ENCODE results near the gene NFIA.
"Not testable (repeated sequence)": the region's sequence is repeated elsewhere in the genome, so short reads cannot be mapped to it uniquely, and the experiment has no call there.

NFIA gene

DNA sequence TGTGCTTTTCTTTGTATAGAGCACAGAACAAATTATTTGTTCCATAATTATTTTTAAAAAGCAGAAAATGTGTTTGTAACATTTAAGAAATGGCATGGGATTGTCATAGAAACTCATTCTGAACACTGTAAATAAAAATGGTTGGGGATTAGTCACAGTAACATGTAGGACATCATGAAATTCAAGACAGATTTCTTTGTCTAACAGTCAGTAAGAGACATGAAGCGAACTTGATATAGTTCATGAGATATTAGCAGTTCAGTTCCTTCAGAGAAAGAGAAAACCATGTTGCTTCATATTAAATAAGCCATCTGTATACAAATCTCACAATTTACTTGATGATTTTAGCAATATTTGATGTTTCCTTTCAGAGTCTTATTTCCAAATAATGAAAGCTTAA is 19.7 kb downstream of the NFIA start:
- DNase-seq (ENCODE audit: low read depth in 2 of 2): no peak

DNA sequence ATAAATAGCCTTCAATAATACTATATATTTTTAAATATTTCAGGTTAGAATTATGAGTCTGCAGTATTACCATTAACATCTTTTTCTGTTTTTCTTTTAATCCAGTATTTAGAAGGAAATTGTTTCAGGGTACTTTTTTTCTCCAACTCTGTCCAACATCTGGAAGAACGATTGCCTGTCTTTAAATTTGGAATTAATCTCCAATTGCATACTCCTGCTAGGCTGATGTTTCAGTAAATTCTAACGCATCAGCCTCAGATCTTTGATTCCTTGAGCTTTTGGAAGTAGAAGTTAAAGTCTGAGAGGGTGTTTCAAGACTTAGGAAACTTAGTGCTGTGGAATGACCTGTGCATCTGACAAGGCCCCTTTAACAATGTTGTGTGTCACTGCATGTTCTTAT is 20.3 kb downstream of the NFIA start:
- no peak for DNase-seq (ENCODE audit: low read depth in 2 of 2)

- DNase-seq (ENCODE audit: low read depth in 2 of 2): no peak
Observed at GRCh38 chr1:61104220-61104671, 21.9 kb downstream of the NFIA start.

- DNase-seq (ENCODE audit: low read depth in 2 of 2): no peak
Observed at GRCh38 chr1:61107638-61108037, 25.3 kb downstream of the NFIA start.

- no peak for DNase-seq (ENCODE audit: low read depth in 2 of 2)
Observed at GRCh38 chr1:61109158-61109557, 26.8 kb downstream of the NFIA start.

DNA sequence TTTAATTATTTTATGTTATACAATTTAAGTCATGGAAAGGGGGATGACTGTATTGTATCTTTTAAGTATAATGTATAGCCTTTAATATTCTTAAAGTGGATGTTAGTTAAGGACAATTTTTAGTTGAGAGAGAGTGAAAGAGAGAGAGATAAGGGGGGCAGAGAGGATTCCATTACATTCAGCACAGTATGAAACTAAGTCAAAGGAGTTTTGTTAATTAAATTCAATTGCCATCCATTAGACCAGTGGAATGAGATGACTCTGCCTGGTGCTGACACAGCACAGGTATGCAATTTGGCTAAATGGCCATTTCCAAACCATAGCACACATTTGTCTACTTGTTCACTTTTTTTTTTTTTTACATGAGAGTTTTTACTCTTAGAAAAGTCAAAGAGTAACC is 27.5 kb downstream of the NFIA start:
- no peak for DNase-seq (ENCODE audit: low read depth in 2 of 2)

DNA sequence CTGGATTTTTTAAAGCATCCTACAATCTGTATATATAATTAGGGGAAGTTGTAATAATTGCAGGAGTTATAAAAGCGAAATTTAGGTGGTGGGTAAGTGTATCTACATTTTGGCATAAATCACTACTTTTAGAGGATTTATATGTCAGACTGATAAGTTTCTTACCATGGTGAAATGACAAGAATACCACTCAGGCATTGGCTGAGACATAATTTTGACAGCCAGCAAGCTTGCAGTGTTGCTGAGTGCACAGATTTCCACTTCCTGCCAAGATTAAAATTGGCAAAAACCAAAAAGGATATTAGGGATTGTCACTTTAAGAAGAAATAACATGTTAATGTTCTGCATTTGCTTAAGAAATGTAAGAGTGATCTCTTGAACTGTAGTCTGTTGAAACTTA is 28.2 kb downstream of the NFIA start:
- DNase-seq (ENCODE audit: low read depth in 2 of 2): no peak

GRCh38 chr1:61111084-61112004 is 29.0 kb downstream of the NFIA start:
- DNase-seq (ENCODE audit: low read depth in 2 of 2): no peak

DNA sequence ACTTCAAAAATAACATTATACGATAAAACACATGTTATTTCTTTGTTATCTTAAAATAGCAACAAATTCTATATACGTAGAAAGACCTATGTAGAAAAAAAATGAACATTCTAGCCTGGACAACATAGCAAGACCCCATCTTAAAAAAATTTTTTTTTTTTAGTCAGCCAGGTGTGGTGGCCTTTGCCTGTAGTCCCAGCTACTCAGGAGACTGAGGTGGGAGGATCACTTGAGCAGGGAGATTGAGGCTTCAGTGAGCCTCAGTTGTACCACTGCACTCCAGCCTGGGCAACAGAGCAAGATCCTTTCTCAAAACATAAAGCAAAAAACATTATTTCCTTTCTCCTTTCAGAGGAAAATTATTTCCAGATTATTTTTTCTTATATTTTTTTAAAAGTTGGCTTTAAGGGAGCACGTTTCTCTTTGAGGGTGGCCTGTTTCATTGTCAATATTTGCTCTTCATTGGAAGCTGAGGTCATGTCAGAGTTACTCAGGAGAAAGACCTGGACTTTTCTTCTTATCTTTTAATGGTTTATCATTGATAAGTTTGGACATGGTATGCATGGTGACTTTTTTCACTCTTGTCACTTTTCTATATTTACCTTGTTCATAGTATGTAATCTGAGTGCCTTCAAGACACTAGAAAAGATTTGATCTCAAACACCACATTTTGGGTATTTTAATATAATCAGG is 32.0 kb downstream of the NFIA start:
- DNase-seq (ENCODE audit: low read depth in 2 of 2): no peak

DNA sequence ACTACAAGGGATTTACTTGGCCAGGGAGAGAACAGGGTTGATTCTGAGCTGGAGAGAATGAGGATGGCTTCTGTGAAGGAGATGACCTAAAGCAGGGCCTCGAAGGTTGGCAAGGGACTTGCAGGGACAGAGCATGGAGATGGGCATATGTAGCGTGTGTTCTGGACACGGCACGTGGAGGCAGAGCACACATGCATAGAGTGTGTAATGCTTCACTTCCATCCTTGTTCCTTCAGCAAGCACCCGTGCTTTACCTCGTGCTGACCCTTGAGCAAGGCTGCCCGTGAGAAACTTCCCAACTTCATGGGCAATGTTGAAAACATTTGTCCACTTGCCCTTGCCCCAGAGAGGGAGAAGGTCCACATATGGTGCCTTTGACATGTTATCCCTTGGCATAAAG is 33.1 kb downstream of the NFIA start:
- no peak for DNase-seq (ENCODE audit: low read depth in 2 of 2)

DNA sequence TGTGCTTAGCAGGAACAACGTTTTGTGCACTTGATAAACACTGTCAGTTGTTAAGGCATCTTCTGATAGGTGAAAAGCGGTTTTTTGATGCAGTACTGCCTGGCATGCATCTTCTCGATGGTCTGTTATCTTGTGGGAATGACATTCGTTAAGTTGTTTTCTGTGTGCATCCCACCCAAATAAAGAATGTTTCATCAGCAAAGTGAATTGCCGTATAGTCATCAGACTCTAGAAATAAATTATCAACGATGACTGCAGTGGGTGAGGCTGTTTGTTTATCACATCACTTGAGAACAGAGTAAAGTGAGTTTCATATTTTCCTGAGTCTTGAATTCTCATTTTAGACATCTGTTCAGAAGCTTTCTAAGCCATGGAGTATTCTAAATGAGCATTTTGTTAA is 34.1 kb downstream of the NFIA start:
- no peak for DNase-seq (ENCODE audit: low read depth in 2 of 2)

DNA sequence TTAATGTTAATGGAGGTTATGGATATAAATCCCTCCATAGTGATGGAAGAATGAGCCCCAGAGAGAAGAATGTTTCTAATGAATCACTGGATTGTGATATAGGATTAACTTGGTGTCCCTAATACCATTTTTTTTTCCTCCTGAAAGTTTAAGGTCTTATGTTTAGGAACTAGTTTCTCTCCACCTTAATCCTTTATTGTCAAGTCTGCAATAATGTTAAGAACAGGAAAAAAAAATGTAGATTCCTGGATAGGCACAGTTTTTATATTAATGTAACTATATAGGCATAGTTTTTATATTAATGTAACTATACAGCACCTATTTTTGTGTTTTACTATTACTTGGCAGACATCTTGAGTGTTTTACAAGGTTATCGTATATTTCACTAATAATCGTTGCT is 34.9 kb downstream of the NFIA start:
- no peak for DNase-seq (ENCODE audit: low read depth in 2 of 2)

- no peak for DNase-seq (ENCODE audit: low read depth in 2 of 2)
Observed at GRCh38 chr1:61119085-61119484, 36.7 kb downstream of the NFIA start.

DNA sequence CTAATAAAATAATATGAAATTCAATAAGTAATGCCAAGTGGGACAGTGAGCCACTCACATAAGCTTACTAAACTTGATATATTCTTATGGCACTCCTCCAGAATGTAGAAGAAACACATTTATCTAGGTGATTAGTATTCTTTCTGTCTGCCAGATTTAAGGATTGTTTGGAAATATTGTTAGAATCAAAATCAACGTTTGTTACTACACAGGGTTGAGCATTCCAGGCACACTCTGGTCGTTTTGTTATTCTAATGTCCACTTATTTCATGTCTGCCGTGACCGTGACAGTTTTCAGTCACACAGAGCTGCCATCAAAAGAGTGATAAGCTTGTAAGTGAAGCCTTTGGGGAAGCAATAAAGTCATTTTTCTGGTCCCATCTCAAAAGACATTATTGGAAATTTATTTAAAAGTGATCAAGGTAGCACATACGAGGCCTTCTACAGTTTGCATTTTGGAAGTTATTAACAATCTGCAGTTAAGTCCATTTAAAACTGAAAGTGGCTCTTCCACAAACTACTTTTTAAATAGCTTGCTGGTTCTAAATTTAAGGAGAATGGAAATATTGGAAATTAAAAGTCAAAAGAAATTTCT is 38.0 kb downstream of the NFIA start:
- no peak for DNase-seq (ENCODE audit: low read depth in 2 of 2)

GRCh38 chr1:61120998-61121397 is 38.6 kb downstream of the NFIA start:
- no peak for DNase-seq (ENCODE audit: low read depth in 2 of 2)

DNA sequence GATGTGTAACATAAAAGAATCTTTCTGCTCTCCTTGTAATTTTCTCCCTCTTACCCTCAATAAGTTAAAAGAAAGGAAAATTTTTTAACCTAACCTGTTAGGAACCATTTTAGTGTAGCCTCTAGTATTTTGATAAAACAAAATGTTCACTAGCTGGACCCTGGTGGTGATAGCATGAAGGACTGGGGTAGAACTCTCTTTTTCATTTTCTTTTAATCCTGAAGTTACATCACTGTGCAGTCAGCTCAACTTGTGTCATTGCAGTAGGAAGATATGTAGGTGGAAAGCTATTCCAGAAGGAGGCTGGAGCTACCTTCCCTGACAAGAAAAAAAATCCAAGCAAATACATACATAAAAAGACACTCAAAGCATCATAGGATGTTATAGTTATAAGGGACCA is 39.3 kb downstream of the NFIA start:
- no peak for DNase-seq (ENCODE audit: low read depth in 2 of 2)

- no peak for DNase-seq (ENCODE audit: low read depth in 2 of 2)
Observed at GRCh38 chr1:61122389-61122788, 40.0 kb downstream of the NFIA start.

DNA sequence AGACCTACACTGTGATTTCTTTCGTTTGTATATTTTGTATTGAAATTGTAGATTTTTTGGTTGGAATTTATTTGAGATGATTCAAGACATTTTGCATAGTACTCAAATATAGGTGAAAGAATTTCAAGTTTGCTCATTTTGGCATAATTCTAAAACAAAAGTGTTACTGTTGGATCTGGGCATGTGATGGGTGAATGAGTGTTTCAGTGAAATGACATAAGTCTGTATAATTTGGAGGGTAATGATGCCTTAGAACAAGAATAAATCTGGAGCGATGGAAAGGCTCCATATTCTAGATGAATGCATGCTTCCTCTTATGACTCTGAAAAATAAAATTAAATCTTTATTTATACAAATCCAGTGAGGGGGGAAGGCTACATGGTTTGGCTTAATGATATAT is 41.0 kb downstream of the NFIA start:
- no peak for DNase-seq (ENCODE audit: low read depth in 2 of 2)

DNA sequence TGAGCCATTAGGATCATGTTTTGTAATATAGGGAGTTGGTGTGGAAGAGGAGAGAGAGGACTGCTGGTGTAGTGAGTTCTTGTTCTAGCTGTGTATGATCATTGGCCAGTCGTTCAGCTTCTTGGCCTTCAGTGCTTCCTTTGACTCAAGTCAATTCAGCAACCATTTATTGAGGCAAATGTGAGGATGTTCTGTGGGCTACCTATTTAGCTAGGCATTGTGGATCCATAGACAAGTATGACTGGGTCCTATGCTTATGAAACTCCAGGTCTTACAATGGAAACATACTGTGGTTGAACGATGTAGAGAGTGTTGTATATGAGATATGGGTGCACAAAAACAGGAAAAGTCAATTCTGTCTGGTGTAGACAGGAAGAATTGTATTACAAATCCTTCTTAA is 41.7 kb downstream of the NFIA start:
- no peak for DNase-seq (ENCODE audit: low read depth in 2 of 2)

DNA sequence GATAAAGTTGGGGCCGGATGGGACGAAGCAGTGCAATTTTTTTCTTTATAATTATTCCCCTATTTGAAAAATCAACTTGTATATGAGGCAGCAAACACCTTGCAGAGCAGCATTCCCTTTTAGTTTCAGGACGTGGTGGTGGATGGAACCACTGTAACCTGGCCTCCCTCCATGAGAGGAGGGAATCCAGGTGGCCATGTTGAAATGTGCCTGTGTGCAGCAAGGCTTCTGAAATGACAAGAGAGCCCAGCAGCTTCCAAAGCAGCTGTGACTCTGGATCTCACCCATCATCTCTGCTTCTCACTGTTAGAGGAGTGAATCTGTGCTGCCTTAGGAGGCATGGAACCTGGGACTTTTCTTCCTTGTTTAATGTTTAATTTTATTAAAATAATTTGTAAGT is 42.3 kb downstream of the NFIA start:
- DNase-seq (ENCODE audit: low read depth in 2 of 2): no peak

GRCh38 chr1:61125263-61125662 is 42.9 kb downstream of the NFIA start:
- DNase-seq (ENCODE audit: low read depth in 2 of 2): no peak

- DNase-seq (ENCODE audit: low read depth in 2 of 2): no peak
Observed at GRCh38 chr1:61125895-61126294, 43.5 kb downstream of the NFIA start.

- DNase-seq (ENCODE audit: low read depth in 2 of 2): not testable (repeated sequence)
Observed at GRCh38 chr1:61126843-61127242, 44.5 kb downstream of the NFIA start.

Measured in stimulated activated CD4-positive, alpha-beta T cell treated with anti-CD3 and anti-CD28 coated beads, Interleukin-1b, Interleukin-23, amount 100 ng/mL, for 4 hours (primary cell).